NT2/D1 (cell line): ENCODE data around the gene EIF1B.

Experiments
- DNase-seq: peaks from one replicate; pipeline ENCODE4 v3.0.0-alpha.2; 2011; ENCODE audit warnings: low read depth, low spot score
- H3K27me3 ChIP-seq: 2 replicates; pipeline ENCODE4 v1.6.0; 2011; ENCODE audit warnings: mild to moderate bottlenecking; ENCODE audit not compliant: insufficient read length, insufficient read depth
- H3K36me3 ChIP-seq: 2 replicates; pipeline ENCODE4 v1.6.1; 2011; ENCODE audit warnings: mild to moderate bottlenecking, low read length, mixed read lengths; ENCODE audit not compliant: insufficient read depth, insufficient read length
- H3K4me1 ChIP-seq: 2 replicates; pipeline ENCODE4 v1.5.1; 2011; ENCODE audit not compliant: insufficient read depth, insufficient read length
- H3K4me3 ChIP-seq: 2 replicates; pipeline ENCODE4 v1.5.1; 2011; ENCODE audit warnings: low read depth; ENCODE audit not compliant: insufficient read length
- H3K9ac ChIP-seq: 2 replicates; pipeline ENCODE4 v1.6.0; 2011; ENCODE audit warnings: low read depth; ENCODE audit not compliant: insufficient read length
- H3K9me3 ChIP-seq: 2 replicates; pipeline ENCODE4 v1.5.1; 2011; ENCODE audit warnings: mild to moderate bottlenecking, low read length; ENCODE audit not compliant: insufficient read depth
- SUZ12 ChIP-seq: IDR thresholded peaks from 2 replicates; pipeline ENCODE4 v1.6.1; 2011; ENCODE audit not compliant: insufficient read length, insufficient read depth; ENCODE audit errors: extremely low read depth
- YY1 ChIP-seq: IDR thresholded peaks from 2 replicates; pipeline ENCODE4 v1.6.1; 2011; ENCODE audit not compliant: insufficient read length, insufficient read depth
- ZNF274 ChIP-seq: IDR thresholded peaks from 2 replicates; pipeline ENCODE4 v1.6.1; 2011; ENCODE audit warnings: mild to moderate bottlenecking, low read depth, low read length

EIF1B gene

GRCh38 chr3:40308725-40309417, 636 bp upstream of the EIF1B start:
- Histone ChIP-seq H3K9ac (peak overlapping the region; percentile 81), H3K4me3 (peak overlapping the region; percentile 56), H3K27me3 (no peaks in the 10 kb centered on the region), H3K36me3 (peaks cover 32% of the 10 kb centered on the region), H3K4me1 (no peaks in the 10 kb centered on the region), H3K9me3 (no peaks in the 10 kb centered on the region)
- no peak for TF ChIP-seq ZNF274
- no peak for TF ChIP-seq SUZ12
- no peak for TF ChIP-seq YY1
- no peak for DNase-seq

DNA sequence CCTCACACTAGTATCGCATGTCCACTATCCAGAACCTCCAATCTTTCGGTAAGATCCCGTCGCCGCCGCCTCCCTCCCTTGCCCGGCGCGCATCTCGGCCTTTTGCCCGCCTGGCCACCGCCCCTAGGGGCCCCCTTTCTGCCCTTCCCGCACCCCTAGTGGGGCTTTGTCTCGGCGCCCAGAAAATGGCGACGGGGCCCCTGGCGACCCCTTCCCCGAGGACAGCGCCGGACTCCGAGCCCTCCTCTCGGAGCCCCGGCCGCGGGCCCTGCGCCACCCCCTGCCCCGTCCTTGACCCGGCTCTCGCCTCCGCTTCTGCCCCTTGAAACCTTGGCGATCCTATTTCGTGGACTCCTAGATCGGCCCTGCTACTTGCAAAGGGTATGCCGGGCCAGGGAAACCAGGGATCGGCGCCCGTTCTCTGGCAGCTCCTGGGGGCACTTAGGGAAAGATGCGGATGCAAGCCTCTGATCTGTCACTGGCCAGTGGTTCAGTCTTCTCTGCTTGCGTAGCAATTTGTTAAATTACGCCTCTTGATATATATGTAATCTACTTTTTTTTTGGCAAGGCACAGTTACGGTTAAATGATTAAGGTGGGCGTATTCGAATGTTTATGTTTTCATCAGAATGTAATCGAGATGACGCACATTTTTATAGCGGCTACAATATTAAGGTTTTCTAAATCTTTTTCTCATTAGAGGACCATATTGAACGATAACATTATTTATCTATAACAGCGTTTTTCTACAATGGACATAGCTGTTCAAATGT, 603 bp downstream of the EIF1B start:
- Histone ChIP-seq H3K9ac (peak overlapping the region; percentile 94), H3K4me3 (peak overlapping the region; percentile 83), H3K36me3 (peaks cover 44% of the 10 kb centered on the region), H3K9me3 (no peaks in the 10 kb centered on the region), H3K4me1 (no peaks in the 10 kb centered on the region), H3K27me3 (no peaks in the 10 kb centered on the region)
- no peak for DNase-seq
- no peak for TF ChIP-seq YY1
- TF ChIP-seq SUZ12 = no peak
- TF ChIP-seq ZNF274 = no peak

DNA sequence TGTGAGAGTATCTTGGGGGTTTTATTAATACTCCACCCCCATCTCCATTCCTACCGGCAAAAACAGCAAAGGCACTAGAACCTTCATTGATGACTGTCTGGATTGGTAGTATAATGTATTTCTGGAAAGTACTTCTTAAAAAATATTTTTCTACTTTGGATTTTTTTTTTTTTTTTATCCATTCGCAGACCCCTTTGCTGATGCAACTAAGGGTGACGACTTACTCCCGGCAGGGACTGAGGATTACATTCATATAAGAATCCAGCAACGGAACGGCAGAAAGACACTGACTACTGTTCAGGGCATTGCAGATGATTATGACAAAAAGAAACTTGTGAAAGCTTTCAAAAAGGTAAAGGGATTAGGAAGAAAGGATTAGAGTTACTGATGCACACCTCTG, 1.2 kb downstream of the EIF1B start:
- Histone ChIP-seq H3K36me3 (peaks cover 47% of the 10 kb centered on the region), H3K27me3 (no peaks in the 10 kb centered on the region), H3K9me3 (no peaks in the 10 kb centered on the region), H3K9ac (peak overlapping the region; percentile 94), H3K4me1 (no peaks in the 10 kb centered on the region), H3K4me3 (peak overlapping the region; percentile 83)
- DNase-seq = no peak
- no peak for TF ChIP-seq YY1
- no peak for TF ChIP-seq ZNF274
- TF ChIP-seq SUZ12 = no peak

- TF ChIP-seq SUZ12 (no peak), ZNF274 (no peak), YY1 (no peak)
- H3K9ac ChIP-seq = no peak overlapping the region
- H3K36me3 ChIP-seq = peaks cover 47% of the 10 kb centered on the region
- H3K27me3 ChIP-seq = no peaks in the 10 kb centered on the region
- H3K4me1 ChIP-seq = no peaks in the 10 kb centered on the region
- H3K4me3 ChIP-seq = no peak overlapping the region
- no peaks in the 10 kb centered on the region for H3K9me3 ChIP-seq
- DNase-seq = no peak
These were observed 3.2 kb downstream of the EIF1B start for GRCh38 chr3:40312661-40313226.

DNA sequence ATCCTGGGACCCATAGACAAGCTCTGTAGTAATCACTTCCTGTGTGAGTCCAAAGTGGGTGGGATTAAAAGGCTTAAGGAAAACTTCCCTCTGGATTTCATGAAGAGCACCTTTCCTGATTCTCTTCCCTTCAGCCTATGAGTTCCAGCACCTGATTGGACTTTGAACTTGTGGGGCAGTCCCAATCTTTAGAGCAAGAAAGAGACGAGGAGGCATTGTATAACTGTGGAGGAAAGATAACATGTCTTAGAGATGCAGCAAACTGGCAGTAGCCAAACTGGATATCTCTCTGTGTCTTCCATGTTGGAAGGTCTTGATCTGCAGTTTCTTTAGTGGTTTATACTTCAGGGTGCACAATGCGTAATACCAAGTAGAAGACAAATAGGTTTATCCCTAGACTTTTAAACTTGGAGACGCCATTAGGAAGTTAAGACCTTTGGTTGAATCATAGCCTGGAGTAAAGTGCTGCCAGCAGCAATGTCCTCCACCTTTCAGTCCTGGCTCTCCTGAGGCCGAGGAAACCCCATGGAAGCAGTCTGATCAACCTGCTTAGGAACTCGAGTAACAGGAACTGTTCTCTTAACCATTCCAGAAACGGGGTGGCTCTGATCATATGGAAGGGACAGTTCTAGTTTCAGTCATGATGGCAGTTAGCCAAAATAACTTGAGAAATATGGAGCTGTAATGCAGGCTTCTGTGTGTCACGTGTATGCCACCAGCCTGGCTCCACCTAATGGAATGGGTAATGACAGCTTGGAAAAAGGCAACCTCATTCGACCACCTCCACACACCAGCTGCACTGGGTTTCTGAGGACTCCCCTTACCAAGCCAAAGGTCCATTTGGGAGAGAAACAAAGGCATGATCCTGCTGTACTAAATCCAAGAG, 4.7 kb downstream of the EIF1B start:
- H3K27me3 ChIP-seq = no peaks in the 10 kb centered on the region
- DNase-seq = no peak
- H3K4me3 ChIP-seq = no peak overlapping the region
- TF ChIP-seq ZNF274 = no peak
- no peak for TF ChIP-seq YY1
- TF ChIP-seq SUZ12 = no peak
- H3K9me3 ChIP-seq = no peaks in the 10 kb centered on the region
- H3K9ac ChIP-seq = no peak overlapping the region
- no peaks in the 10 kb centered on the region for H3K4me1 ChIP-seq
- H3K36me3 ChIP-seq = peaks cover 47% of the 10 kb centered on the region

DNA sequence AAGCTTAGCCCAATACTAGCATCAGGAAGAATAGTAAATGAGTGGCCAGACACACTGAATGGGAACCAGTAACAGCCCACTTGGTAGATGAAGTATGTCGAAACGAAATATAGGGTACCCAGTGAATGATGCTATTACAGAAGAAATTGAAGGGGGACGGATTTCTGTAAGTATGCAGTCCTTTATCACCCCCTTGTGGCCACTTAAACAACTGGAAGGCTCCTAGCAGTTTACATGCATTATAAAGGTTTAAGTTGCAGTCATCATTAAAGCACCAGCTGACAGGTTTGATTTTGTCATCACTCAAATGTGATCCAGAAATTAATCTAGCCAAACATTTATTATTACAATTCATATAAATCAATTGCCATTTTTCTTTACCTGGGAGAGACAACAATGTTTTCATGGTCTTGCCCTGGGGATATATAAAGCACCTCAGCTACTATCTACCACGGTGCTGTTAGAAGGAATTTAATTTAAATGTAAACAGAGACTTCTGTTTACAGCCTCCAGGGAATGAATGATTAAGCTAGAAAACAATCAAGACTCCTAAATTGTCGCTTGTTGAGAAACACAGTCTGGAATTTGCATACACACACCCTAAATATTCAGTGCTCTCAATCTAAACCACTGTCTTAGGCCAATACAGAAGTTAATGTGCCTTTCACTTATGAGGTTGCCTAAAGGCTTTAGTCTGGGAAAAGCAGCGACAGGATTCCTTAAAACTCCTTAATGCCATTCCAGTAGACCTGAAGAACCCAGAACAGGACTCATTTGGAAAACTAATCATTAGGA, 7.8 kb downstream of the EIF1B start:
- no peak overlapping the region for H3K9ac ChIP-seq
- H3K4me1 ChIP-seq = no peaks in the 10 kb centered on the region
- peak; percentile 42 for DNase-seq
- H3K36me3 ChIP-seq = peaks cover 30% of the 10 kb centered on the region
- no peak overlapping the region for H3K4me3 ChIP-seq
- no peaks in the 10 kb centered on the region for H3K9me3 ChIP-seq
- no peak for TF ChIP-seq SUZ12
- H3K27me3 ChIP-seq = no peaks in the 10 kb centered on the region
